Endodermal cell (in vitro differentiated cells): Measurements from ENCODE around the gene ZNF546. TPM values are rescaled to one million over a fixed set of nuclear protein-coding genes. Genes with fewer than 3 reads are reported as not detected.
A peak's percentile ranks its signal among the peaks of the same experiment; 100 is the strongest.

Experiments used
- DNase-seq: peaks from one replicate; pipeline ENCODE4 v3.0.0-alpha.2; 2017
- H3K27ac ChIP-seq: 2 replicates; pipeline ENCODE4 v1.5.1; 2013; ENCODE audit warnings: mild to moderate bottlenecking, low read depth, low read length, moderate library complexity
- H3K27me3 ChIP-seq: 2 replicates; pipeline ENCODE4 v1.6.1; 2013; ENCODE audit warnings: mild to moderate bottlenecking, low read length, moderate library complexity; ENCODE audit not compliant: insufficient read depth, control insufficient read depth, poor library complexity, severe bottlenecking
- H3K36me3 ChIP-seq: 2 replicates; pipeline ENCODE4 v1.7.0; 2013; ENCODE audit warnings: mild to moderate bottlenecking, low read length, moderate library complexity; ENCODE audit not compliant: control insufficient read depth, insufficient read depth
- H3K4me1 ChIP-seq: one replicate; pipeline ENCODE4 v1.7.0; 2013; ENCODE audit warnings: low read length; ENCODE audit not compliant: control insufficient read depth, insufficient read depth
- H3K4me3 ChIP-seq: 2 replicates; pipeline ENCODE4 v1.5.1; 2013; ENCODE audit warnings: mild to moderate bottlenecking, low read length, moderate library complexity
- H3K9ac ChIP-seq: 2 replicates; pipeline ENCODE4 v1.6.1; 2013; ENCODE audit warnings: mild to moderate bottlenecking, low read length, moderate library complexity; ENCODE audit not compliant: poor library complexity, severe bottlenecking; ENCODE audit errors: extremely low read depth
- H3K9me3 ChIP-seq: 2 replicates; pipeline ENCODE4 v1.6.1; 2013; ENCODE audit warnings: mild to moderate bottlenecking, low read length, moderate library complexity; ENCODE audit not compliant: control insufficient read depth
- H3K27ac Mint-ChIP-seq: 2 replicates; pipeline ENCODE4 v1.8.0; 2020; ENCODE audit warnings: mixed read lengths
- H3K27me3 Mint-ChIP-seq: 2 replicates; pipeline ENCODE4 v1.8.0; 2021; ENCODE audit warnings: mild to moderate bottlenecking, mixed read lengths; ENCODE audit not compliant: insufficient read depth
- H3K36me3 Mint-ChIP-seq: 2 replicates; pipeline ENCODE4 v1.8.0; 2020; ENCODE audit warnings: low read depth, mixed read lengths
- H3K4me1 Mint-ChIP-seq: 2 replicates; pipeline ENCODE4 v1.8.0; 2020; ENCODE audit warnings: mixed read lengths
- H3K4me3 Mint-ChIP-seq: 2 replicates; pipeline ENCODE4 v1.8.0; 2020; ENCODE audit warnings: mild to moderate bottlenecking, moderate library complexity, mixed read lengths
- H3K9me3 Mint-ChIP-seq: 2 replicates; pipeline ENCODE4 v1.8.0; 2020; ENCODE audit warnings: mild to moderate bottlenecking, mixed read lengths
- WGBS, 2 experiments: methylation state at CpG; one replicate each; pipeline versions ENCODE4 v1.1.5 to v1.1.7; 2013; ENCODE audit warnings: missing lambda C conversion rate in 2 of 2, mixed read lengths in 1 of 2; ENCODE audit not compliant: insufficient coverage in 1 of 2, insufficient read length in 1 of 2; 5-methylcytosine and 5-hydroxymethylcytosine counted together
- total RNA-seq, 2 donors: library from RNA; stranded (reverse); fragmentation: NEBNext Ultra II Directional in 1 of 2; extraction: Animal tissue kit (Norgen Biotek cat#: 25700) in 1 of 2; gene quantifications; 2 replicates in 1 of 2; 3 replicates in 1 of 2; pipeline ENCODE4 v1.2.1, GENCODE V29; 2021
- TF ChIP-seq, protein P1 (sequence below): fragments of 200-600 bp; sonication (generic); conservative IDR thresholded peaks from 2 replicates; pipeline ENCODE4 v1.5.0; 2021; ENCODE audit warnings: antibody characterized with exemption, mild to moderate bottlenecking

The ZNF546 gene
- total RNA-seq, 2 donors from 2014 or later, result 2.5 to 4.6 TPM

DNA sequence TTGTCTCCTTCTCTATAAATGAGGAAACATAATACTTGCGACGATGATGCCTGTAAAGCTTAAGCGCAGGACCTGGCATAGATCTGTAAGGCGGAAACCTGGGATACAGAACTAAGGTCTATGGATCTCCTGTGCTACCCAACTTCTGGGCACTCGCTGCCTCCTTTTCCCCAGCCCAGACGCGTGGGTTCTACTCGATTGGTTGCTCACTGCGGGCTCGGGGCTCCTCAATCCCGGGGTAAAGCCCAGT lies 26.5 kb upstream of the ZNF546 start:
- Histone ChIP-seq H3K9me3 (no peaks in the 10 kb centered on the region), H3K27me3 (no peaks in the 10 kb centered on the region), H3K36me3 (peaks cover 31% of the 10 kb centered on the region), H3K27ac (peak overlapping the region; percentile 87), H3K4me3 (peak overlapping the region; percentile 96), H3K9ac (peak overlapping the region; percentile 68), H3K4me1 (no peaks in the 10 kb centered on the region)
- Mint-ChIP-seq H3K4me1 (peaks cover 12% of the 10 kb centered on the region), H3K4me3 (peak overlapping the region; percentile 100), H3K27me3 (no peaks in the 10 kb centered on the region), H3K36me3 (peaks cover 36% of the 10 kb centered on the region), H3K27ac (peak overlapping the region; percentile 97), H3K9me3 (no peaks in the 10 kb centered on the region)
- WGBS, 2 experiments, result 26 to 28% methylated on average over 5 to 11 of the region's 11 CpGs
- TF ChIP-seq, protein P1, sequence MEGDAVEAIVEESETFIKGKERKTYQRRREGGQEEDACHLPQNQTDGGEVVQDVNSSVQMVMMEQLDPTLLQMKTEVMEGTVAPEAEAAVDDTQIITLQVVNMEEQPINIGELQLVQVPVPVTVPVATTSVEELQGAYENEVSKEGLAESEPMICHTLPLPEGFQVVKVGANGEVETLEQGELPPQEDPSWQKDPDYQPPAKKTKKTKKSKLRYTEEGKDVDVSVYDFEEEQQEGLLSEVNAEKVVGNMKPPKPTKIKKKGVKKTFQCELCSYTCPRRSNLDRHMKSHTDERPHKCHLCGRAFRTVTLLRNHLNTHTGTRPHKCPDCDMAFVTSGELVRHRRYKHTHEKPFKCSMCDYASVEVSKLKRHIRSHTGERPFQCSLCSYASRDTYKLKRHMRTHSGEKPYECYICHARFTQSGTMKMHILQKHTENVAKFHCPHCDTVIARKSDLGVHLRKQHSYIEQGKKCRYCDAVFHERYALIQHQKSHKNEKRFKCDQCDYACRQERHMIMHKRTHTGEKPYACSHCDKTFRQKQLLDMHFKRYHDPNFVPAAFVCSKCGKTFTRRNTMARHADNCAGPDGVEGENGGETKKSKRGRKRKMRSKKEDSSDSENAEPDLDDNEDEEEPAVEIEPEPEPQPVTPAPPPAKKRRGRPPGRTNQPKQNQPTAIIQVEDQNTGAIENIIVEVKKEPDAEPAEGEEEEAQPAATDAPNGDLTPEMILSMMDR, result no peak
- no peak for DNase-seq

DNA sequence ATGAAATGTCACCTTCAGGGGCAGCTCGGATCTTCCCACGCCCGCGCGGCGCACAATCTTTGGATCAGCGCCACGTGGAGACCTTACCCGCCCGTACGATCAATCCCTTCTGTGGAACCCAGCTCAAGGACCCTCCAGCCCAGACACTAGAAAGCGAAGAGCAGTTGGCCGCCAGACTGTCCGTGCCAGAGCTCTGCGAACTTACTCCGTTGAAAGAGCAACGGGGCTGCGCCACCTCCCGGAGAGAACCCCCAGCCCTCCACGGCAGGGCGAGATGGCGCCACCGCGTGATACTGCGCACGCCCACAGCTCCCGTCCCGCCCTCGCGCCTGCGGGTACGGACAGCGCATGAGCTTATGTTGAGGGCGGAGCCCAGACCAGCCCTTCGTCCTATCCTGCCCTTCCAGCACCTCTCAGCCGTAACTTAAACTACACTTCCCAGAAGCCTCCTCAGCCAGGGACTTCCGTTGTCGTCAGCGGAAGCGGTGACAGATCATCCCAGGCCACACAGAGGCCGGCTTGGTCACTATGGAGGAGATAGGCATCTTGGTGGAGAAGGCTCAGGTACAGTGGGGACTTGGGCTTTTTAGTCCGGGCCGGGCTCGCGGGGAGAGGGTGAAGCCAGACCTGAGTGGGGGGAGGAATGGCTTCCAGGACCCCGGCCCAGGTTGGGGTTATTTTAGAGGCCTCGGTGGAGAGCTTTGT lies 26.0 kb upstream of the ZNF546 start, which contains the start of gene PSMC4:
PSMC4 (plus strand) TSS at position 491 of the 705 bp plus-strand sequence; CDS start at position 529, 38 bp downstream.
- Mint-ChIP-seq H3K36me3 (peaks cover 41% of the 10 kb centered on the region), H3K4me1 (peaks cover 12% of the 10 kb centered on the region), H3K27me3 (no peaks in the 10 kb centered on the region), H3K4me3 (peak within 1 kb of the TSS; percentile 100), H3K9me3 (no peaks in the 10 kb centered on the region), H3K27ac (peak within 1 kb of the TSS; percentile 99)
- Histone ChIP-seq H3K27me3 (no peaks in the 10 kb centered on the region), H3K9ac (peak within 1 kb of the TSS; percentile 95), H3K4me3 (peak within 1 kb of the TSS; percentile 96), H3K4me1 (no peaks in the 10 kb centered on the region), H3K27ac (peak within 1 kb of the TSS; percentile 87), H3K36me3 (peaks cover 36% of the 10 kb centered on the region), H3K9me3 (no peaks in the 10 kb centered on the region)
- TF ChIP-seq, protein P1, result peak; percentile 82
- DNase-seq, result peak; percentile 98
- WGBS, 2 experiments, result 0% methylated on average over 14 to 47 of the region's 47 CpGs

DNA sequence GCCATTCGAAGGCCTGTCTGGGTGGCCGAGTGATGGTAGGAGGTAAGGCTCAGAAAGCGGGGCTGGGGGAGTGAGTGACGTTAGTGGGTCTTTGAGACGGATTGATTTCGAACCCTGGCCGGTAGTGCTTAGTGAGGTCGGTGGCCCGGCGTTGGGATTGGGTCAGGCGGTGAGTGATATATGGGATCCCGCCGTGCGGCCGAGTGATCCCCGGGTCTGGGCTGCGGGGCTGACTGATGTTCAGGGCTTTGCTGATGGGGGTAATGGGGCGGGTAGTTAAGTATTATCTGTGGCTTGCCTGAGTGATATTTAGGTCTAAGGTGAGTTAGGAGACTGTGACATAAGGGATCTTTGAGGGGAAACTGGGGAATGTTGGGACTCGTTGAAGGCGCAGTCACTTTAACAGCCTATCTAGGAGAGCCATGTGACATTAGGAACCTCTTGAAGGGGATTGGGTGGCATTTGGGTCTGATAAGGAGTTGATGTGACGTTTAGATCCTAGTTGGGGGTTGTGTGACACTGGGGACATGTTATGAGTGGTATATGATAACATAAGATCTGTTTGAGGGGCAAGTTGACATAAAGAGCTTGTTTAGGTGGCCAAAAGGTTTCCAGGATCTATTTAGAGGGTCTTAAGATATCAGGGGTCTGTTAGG lies 25.4 kb upstream of the ZNF546 start:
- Mint-ChIP-seq H3K36me3 (peaks cover 45% of the 10 kb centered on the region), H3K27me3 (no peaks in the 10 kb centered on the region), H3K4me3 (peak overlapping the region; percentile 100), H3K4me1 (peaks cover 12% of the 10 kb centered on the region), H3K9me3 (no peaks in the 10 kb centered on the region), H3K27ac (peak overlapping the region; percentile 99)
- Histone ChIP-seq H3K9ac (peak overlapping the region; percentile 95), H3K9me3 (no peaks in the 10 kb centered on the region), H3K4me3 (peak overlapping the region; percentile 96), H3K4me1 (no peaks in the 10 kb centered on the region), H3K27ac (peak overlapping the region; percentile 14), H3K27me3 (no peaks in the 10 kb centered on the region), H3K36me3 (peaks cover 36% of the 10 kb centered on the region)
- DNase-seq, result no peak
- WGBS, 2 experiments, result 3 to 10% methylated on average over 4 to 21 of the region's 21 CpGs
- TF ChIP-seq, protein P1, result no peak
